HL-60 (cell line): ENCODE results near the gene UBE2M.

Source experiments
- DNase-seq, 2 experiments: peaks; one replicate each; pipeline ENCODE4 v3.0.0-alpha.2; 2010 to 2020; ENCODE audit warnings: low read depth in 1 of 2, low spot score in 1 of 2
- H3K27ac ChIP-seq: fragments of 250-450 bp; sonication (Bioruptor Pico); replicated peaks from 2 replicates; pipeline ENCODE4 v1.5.1; 2020; ENCODE audit warnings: mild to moderate bottlenecking, moderate library complexity
- H3K27me3 ChIP-seq: fragments of 250-450 bp; sonication (Bioruptor Pico); 2 replicates; pipeline ENCODE4 v1.5.1; 2021; ENCODE audit warnings: mild to moderate bottlenecking, moderate library complexity; ENCODE audit not compliant: insufficient read depth, poor library complexity, severe bottlenecking
- H3K4me3 ChIP-seq: replicated peaks from 2 replicates; pipeline ENCODE4 v1.5.1; 2011; ENCODE audit warnings: mild to moderate bottlenecking, control low read depth, low read length; ENCODE audit not compliant: insufficient read depth
- GABPA ChIP-seq: IDR thresholded peaks from 2 replicates; pipeline ENCODE4 v1.6.1; 2012; ENCODE audit warnings: low read depth
- POLR2AphosphoS5 ChIP-seq: IDR thresholded peaks from 2 replicates; pipeline ENCODE4 v1.6.1; 2012; ENCODE audit warnings: low read depth
- REST ChIP-seq: IDR thresholded peaks from 2 replicates; pipeline ENCODE4 v1.6.1; 2012; ENCODE audit warnings: low read depth; ENCODE audit not compliant: insufficient replicate concordance
- SPI1 ChIP-seq: IDR thresholded peaks from 2 replicates; pipeline ENCODE4 v1.6.1; 2012; ENCODE audit warnings: low read depth, mild to moderate bottlenecking, borderline replicate concordance
- TF ChIP-seq, protein P1 (sequence below): IDR thresholded peaks from one replicate; pipeline ENCODE4 v1.5.1; 2011; ENCODE audit warnings: low read length, control low read depth, inconsistent platforms; ENCODE audit not compliant: insufficient read depth

The UBE2M gene

GRCh38 chr19:58569943-58570670 lies 11.7 kb upstream of the UBE2M start:
- no peaks in the 10 kb centered on the region for H3K27me3 ChIP-seq
- TF ChIP-seq REST (no peak), POLR2AphosphoS5 (no peak; the same call in 1 of the 2 replicates), GABPA (no peak), SPI1 (no peak)
- TF ChIP-seq, protein P1, sequence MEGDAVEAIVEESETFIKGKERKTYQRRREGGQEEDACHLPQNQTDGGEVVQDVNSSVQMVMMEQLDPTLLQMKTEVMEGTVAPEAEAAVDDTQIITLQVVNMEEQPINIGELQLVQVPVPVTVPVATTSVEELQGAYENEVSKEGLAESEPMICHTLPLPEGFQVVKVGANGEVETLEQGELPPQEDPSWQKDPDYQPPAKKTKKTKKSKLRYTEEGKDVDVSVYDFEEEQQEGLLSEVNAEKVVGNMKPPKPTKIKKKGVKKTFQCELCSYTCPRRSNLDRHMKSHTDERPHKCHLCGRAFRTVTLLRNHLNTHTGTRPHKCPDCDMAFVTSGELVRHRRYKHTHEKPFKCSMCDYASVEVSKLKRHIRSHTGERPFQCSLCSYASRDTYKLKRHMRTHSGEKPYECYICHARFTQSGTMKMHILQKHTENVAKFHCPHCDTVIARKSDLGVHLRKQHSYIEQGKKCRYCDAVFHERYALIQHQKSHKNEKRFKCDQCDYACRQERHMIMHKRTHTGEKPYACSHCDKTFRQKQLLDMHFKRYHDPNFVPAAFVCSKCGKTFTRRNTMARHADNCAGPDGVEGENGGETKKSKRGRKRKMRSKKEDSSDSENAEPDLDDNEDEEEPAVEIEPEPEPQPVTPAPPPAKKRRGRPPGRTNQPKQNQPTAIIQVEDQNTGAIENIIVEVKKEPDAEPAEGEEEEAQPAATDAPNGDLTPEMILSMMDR = no peak
- H3K4me3 ChIP-seq = no peak overlapping the region
- peak in 1 of 2 experiments; percentile 55 for DNase-seq
- peak overlapping the region; percentile 99 for H3K27ac ChIP-seq

DNA sequence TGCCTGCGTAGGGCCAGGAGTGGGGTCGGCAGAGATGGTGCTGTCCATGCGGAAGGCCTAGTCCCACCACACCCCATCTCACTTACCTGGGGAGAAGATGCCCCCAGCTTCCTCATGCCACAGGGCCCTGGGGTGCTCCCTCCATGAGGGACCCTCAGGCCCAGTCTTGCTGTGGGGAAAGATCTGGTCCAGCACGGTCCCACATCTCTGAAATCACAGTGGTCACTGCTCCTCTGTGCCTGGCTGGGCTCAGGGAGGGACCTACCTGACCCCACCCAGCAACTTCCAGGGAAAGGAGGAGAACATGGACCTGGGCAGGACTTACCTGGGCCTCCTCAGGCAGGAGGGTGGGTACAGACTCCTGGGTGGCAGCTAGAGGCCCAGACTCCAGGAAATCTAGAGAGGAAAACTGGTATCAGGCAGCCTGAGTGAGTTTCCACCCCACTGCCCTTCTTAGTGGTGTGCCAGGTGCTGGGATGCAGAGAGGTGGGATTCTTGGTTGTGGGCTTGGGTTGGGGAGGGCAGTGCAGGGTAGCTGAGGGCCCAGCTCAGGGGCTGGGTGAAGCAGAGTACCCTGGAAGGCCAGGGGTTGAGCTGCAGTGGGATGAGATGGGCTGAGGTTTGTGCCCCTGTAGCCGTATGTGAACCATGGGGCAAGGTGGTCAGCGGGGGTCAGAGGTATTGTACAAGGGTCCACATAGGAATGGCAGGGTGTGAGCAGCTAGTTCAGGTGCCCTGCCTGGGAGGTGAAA lies 11.0 kb upstream of the UBE2M start:
- no peak for DNase-seq
- TF ChIP-seq, protein P1 = no peak
- TF ChIP-seq POLR2AphosphoS5 = no peak
- no peak for TF ChIP-seq SPI1
- no peak for TF ChIP-seq REST
- TF ChIP-seq GABPA = no peak
- H3K4me3 ChIP-seq = no peak overlapping the region
- H3K27ac ChIP-seq = no peak overlapping the region
- H3K27me3 ChIP-seq = no peaks in the 10 kb centered on the region

GRCh38 chr19:58568453-58569130 lies 10.2 kb upstream of the UBE2M start:
- TF ChIP-seq REST (no peak), SPI1 (no peak), POLR2AphosphoS5 (no peak), GABPA (no peak)
- TF ChIP-seq, protein P1 = no peak
- H3K4me3 ChIP-seq = no peak overlapping the region
- H3K27ac ChIP-seq = no peak overlapping the region
- DNase-seq = no peak
- no peaks in the 10 kb centered on the region for H3K27me3 ChIP-seq
